HG02763 (cell line): Measurements from ENCODE around the gene SEMA4A.
"Not testable (repeated sequence)": the region's sequence is repeated elsewhere in the genome, so short reads cannot be mapped to it uniquely, and the experiment has no call there.

Experiments
- ATAC-seq: cut with Tn5 transposase; IDR thresholded peaks from one replicate; pipeline ENCODE4 v1.9.1; 2021; ENCODE audit warnings: mild to moderate bottlenecking, moderate library complexity; ENCODE audit not compliant: unreplicated experiment

The SEMA4A gene

DNA sequence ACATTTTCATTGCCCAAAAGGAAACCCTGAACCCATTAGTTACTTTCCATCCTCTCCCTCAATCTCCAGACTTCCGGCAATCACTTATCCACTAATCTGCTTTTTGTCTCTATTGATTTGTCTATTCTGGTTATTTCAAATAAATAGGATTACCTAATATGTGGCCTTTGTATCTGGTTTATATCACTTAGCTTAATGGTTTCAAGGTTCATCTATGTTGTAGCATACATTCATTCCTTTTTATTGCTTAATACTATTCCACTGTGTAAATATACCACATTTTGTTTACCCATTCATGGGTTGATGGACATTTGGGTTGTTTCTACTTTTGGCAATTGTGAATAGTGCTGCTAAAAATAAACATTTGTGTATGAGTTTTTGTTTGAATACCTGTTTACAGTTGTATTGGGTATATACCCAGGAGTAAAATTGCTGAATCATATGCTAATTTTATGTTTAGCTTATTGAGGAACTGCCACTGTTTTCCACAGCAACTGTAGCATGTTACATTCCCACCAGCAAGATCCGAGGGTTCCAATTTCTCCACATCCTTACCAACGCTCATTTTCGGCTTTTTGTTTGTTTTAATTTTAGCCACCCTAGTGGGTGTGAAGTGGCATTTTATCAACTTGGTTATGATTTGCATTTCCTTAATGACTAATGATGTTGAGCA lies 38.0 kb downstream of the SEMA4A start:
- no peak for ATAC-seq

DNA sequence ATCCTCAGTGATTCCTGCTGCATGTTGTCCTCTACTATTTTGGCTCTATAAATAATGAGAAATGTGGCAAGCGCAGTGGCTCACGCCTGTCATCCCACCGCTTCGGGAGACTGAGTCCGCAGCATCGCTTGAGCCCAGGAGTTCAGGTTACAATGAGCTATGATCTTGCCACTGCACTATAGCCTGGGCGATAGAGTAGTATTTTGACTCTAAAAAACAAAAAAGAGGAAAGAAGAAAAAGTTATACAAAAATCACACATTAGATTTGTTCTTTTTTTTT lies 39.8 kb downstream of the SEMA4A start:
- ATAC-seq, result no peak

DNA sequence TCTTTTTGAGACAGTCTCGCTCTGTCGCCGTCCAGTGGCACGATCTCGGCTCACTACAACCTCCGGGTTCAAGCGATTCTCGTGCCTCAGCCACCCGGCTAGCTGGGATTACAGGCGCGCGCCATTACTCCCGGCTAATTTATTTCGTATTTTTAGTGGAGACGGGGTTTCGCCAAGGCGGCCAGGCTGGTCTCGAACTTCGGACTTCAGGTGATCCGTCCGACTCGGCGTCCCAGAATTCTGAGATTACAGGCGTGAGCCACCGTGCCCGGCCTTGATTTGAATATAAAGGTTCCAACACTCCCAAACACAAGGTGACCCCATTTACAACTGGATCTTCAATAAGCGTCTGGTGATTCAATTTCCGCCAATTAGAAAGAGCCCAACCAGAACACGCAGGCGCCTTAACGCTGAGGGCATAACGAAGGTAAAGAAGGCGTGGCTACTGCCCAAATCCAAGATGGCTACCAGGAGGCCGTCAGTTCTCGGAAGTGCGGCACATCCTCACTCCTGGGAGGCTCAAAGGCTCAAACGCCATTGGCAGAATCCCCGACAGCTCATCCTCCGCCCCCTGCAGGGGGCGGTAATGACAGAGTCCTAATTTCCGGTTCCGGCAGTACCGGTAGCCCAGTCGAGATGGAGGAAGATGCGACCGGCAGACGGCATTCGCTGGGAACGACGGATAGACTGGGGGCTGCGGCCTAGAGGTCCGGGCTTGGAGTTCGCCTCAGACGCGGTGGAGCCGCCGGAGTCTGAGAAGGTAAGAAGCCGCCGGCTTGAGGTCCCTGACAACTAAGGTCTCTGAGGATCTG lies 40.3 kb downstream of the SEMA4A start, which contains the start of gene SLC25A44:
Gene SLC25A44 (plus strand): TSS at position 617 of the 812 bp plus-strand sequence. CDS start 5,744 bp downstream, outside the sequence.
- ATAC-seq, result peak; percentile 95

DNA sequence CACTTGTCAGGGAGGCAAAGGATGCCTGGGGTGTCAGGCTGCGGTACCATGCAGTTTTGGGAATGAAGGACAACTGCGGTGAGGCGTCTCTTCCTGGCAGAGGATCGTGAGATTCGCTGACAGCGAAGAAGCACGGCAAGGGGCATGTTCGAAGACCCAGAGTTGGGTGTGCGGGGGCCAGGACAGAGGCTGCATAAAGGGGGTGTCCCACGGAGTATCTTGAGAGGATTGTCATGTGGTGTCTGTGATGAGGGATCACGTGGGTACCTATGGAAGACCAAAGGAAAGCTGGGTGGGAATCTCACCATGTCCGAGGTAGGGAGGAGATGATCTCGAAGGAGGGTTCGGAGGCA lies 40.9 kb downstream of the SEMA4A start:
- ATAC-seq, result no peak

DNA sequence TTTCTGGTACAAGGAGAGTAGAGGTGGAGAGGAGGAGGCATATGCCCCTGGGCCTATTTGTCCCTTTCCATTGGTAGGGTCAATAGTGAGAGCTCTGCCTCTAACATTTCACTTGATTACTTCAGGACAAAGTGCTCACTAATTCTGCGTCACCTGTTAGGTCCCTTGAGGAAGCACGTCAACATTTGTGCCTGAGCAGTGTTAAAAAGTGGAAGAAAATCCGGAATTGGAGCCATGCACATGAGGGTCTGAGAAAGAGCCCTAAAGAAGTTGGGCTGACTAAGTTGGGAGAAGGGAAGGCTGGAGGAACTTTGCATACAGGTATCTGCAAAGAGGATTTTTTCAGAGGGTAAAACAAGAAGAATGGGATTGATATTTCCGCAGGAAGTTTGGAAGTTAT lies 42.5 kb downstream of the SEMA4A start:
- no peak for ATAC-seq

DNA sequence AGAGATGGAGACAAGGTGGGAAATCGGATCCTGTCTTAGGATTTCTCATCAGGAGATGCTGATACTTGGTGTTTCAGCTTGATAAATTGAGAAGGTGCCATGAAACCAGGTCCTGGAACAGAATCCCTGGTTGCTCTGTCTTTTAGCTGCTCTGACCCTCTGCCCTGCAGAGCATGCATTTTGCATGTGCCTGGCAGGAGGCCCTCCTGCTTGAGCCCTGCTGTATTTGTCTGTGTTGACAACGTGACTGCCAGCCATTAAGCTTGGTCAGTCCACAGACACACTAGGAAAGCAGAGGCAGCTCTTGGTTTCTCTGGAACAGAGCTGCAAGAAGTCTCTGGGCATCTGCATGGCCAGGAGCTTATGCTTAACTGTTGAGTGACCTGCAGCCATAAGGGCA lies 43.1 kb downstream of the SEMA4A start:
- no peak for ATAC-seq

DNA sequence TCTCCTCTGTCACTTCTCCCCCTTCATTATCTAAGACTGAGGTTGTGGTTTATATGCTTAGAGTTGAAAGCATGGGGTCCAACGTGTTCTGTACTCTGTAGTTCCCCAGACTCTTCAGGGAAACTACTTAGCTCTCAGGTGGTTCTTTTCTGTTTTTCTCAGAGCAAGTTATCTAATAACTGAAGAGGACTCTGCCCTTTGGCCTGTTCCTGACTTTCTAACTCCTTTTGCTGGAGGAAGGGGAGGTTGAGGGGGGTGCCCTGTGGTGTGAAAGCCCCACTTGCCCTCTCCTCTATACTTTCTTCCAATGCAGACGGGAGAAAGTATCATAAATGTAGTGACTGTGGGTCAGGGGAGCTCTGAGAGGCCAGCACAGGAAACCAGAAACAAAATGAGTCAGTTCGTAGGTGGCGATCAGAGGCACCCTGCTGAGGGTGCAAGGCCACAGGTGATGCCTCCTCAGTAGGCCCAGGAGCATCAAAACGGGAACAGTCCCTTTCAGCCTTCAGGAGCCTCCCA lies 45.5 kb downstream of the SEMA4A start:
- ATAC-seq, result no peak

DNA sequence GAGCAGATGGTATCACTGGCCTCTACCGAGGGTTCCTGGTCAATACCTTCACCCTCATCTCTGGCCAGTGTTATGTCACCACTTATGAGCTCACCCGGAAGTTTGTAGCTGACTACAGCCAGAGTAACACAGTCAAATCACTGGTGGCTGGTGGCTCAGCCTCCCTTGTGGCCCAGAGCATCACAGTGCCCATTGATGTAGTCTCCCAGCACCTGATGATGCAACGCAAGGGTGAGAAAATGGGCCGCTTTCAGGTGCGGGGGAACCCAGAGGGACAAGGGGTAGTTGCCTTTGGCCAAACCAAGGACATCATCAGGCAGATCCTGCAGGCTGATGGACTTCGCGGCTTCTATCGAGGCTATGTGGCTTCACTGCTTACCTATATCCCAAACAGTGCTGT lies 46.7 kb downstream of the SEMA4A start:
- no peak for ATAC-seq

DNA sequence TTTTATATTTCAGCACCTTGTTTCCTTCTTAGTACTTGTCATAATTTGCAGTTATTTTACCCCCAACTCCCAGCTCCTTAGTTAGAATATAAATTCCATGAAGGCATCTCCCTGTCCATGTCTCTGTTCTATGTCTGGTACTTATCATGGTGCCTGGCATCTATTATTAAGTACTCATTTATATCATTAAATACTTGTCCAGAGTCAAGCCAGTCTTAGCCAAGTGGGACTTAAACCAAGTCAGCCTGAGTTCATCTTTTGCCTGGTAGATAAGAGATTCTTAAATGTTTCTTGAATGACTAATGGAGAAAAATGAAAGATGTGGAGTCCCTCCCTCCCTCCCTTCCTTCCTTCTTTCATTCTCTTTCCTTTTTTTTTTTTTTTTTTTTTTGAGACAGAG lies 49.9 kb downstream of the SEMA4A start:
- ATAC-seq, result no peak

DNA sequence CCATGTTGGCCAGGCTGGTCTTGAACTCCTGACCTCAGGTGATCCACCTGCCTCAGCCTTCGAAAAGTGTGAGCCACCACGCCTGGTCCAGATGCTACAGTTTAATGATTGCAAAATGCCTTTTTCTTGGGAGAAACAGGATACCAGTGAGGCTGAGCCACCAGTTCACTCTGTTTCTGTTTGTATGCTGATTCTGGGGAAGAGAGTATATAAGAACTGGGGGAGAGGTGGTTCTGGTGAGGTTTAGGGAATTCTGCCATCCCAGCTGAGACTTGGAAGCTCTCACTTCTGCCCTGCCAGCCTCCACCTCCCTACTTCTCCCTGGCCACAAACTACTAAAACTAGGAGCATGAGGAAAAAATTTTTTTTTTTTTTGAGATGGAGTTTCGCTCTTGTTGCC lies 51.3 kb downstream of the SEMA4A start:
- no peak for ATAC-seq

DNA sequence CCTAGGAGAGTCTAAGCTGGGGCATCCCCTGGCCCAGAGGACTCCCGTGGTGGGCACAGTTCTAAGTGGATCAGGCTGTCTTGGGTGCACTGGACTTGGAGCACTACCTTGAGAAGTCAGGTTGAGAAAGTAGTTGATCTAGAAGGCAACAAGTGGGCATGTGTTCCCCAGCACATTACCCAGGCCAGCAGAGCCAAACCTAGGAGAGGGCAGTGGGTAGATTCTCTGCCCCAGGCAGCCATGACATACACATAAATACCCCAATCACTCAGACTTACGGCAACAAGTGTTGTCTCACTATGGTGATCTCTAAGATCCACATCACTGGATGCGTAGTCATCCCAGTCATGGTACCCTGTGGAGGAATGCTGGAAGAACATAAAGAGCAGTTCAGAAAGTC lies 57.9 kb downstream of the SEMA4A start:
- no peak for ATAC-seq

DNA sequence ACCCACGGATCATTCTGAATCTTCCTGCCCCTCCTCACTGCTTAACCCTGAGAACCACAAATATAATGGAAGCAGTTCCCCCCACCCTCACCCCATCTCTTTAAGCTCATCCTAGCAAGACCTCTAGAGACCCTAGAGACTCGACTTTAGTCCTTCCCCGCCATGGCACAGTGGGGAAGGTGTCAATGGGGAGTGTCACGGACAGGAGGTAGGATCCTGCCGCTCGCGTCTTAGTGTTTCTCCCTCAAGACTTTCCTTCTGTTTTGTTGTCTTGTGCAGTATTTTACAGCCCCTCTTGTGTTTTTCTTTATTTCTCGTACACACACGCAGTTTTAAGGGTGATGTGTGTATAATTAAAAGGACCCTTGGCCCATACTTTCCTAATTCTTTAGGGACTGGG lies 58.7 kb downstream of the SEMA4A start:
- ATAC-seq, result no peak

DNA sequence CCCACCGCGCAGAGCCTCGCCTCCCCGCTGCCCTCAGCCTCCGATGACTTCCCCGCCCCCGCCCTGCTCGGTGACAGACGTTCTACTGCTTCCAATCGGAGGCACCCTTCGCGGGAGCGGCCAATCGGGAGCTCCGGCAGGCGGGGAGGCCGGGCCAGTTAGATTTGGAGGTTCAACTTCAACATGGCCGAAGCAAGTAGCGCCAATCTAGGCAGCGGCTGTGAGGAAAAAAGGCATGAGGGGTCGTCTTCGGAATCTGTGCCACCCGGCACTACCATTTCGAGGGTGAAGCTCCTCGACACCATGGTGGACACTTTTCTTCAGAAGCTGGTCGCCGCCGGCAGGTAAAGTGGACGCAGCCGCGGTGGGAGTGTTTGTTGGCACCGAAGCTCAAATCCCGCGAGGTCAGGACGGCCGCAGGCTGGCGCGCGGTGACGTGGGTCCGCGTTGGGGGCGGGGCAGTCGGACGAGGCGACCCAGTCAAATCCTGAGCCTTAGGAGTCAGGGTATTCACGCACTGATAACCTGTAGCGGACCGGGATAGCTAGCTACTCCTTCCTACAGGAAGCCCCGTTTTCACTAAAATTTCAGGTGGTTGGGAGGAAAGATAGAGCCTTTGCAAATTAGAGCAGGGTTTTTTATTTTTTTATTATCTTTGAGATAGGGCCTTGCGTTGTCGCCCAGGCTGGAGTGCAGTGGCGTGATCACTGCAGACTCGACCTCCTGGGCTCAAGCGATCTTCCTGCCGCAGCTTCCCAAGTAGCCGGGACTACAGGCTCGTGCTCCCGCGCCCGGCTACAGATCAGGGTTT lies 59.7 kb downstream of the SEMA4A start, which contains the start of gene PMF1:
Gene PMF1 (plus strand): TSS at position 175 of the 811 bp plus-strand sequence. CDS start 9 bp downstream, at position 184.
- peak; percentile 90 for ATAC-seq

DNA sequence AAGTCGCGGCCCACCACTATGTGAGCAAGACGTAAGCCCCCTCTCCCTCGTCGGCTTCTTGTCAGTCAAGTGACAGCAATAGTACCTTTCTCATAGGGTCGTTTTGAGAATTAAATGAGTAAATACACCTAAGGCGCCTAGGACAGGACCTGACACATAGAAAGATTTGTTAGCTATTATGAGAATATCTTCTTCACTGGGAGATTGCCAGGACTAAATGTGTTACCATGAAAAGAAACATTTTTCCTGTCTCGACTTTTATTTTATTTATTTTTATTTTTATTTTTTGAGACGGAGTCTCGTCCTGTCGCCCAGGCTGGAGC lies 60.2 kb downstream of the SEMA4A start:
- ATAC-seq, result no peak

DNA sequence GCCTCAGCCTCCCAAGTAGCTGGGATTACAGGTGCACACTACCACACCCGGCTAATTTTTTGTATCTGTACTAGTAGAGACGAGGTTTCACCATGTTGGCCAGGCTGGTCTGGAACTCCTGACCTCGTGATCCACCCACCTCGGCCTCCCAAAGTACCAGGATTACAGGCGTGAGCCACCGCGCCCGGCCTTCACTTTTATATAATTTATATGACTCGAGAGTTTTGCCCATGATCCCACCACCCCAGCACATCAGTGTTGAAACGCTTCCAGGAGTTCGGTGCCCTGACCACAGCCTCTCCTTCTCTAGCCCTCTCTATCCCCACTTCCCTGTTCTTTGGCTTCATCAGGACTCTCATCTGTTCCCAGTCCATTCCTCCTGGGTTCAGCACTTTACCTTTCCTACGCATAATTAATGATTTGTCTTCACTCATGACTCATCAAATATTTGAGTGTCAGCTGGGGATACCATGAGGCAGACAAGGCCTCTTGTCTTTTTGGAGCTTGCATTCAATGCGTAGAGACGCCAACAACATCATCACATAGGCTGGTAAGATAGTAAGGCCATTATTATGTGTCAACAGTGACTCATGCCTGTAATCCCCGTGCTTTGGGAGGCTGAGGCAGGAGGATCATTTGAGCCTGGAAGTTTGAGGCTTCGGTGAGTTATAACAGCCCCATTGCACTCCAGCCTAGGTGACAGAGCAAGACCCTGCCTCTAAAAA lies 60.8 kb downstream of the SEMA4A start:
- no peak for ATAC-seq

DNA sequence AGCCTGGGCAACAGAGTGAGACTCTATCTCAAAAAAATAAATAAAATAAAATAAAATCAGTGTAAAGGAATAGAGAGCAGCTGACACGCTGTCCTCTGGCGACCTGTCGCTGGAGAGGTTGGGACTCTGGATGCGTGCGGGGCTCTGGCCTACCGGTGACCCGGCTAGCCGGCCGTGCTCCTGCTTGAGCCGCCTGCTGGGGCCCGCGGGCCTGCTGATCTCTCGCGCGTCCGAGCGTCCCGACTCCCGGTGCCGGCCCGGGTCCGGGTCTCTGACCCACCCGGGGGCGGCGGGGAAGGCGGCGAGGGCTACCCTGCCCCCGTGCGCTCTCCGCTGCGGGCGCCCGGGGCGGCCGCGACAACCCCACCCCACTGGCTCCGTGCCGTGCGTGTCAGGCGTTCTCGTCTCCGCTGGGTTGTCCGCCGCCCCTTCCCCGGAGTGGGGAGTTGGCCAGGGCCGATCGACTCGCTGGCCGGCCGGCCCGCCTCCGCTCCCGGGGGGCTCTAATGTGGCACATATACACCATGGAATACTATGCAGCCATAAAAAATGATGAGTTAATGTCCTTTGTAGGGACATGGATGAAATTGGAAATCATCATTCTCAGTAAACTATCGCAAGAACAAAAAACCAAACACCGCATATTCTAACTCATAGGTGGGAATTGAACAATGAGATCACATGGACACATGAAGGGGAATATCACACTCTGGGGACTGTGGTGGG lies 63.1 kb downstream of the SEMA4A start:
- not testable (repeated sequence) for ATAC-seq

DNA sequence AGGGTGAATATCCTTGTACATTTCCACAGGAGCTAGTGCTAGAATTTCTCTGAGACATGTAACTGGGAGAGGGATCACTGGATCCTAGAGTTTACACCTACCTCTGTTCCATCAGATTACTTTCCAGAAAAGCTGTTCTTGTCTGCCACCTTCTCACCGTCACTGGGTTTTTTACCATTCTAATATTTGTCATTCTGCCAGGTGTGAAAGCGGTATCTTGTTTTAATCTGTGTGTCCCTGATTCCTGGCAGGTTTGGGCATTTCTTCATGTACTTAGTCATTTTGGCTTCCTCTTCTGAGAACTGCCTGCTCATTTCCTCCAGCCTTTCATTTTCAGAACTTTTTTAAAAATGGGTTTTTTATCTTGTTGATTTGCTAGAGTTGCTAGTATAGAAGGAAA lies 64.5 kb downstream of the SEMA4A start:
- no peak for ATAC-seq

DNA sequence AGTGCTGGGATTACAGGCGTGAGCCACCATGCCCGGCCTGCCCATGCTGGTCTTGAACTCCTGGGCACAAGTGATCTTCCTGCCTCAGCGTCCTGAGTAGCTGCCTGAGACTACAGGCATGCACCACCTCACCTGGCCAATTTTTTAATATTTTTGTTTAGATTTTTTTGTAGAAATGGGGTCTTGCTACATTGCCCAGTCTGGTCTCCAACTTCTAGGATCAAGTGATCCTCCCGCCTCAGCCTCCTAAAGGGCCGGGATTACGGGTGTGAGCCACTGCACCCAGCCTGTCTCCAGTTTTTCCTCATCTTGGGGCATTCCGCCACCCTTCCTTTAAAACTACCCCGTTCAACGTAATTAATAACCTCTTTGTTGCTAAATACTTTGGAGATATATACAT lies 66.8 kb downstream of the SEMA4A start:
- no peak for ATAC-seq

DNA sequence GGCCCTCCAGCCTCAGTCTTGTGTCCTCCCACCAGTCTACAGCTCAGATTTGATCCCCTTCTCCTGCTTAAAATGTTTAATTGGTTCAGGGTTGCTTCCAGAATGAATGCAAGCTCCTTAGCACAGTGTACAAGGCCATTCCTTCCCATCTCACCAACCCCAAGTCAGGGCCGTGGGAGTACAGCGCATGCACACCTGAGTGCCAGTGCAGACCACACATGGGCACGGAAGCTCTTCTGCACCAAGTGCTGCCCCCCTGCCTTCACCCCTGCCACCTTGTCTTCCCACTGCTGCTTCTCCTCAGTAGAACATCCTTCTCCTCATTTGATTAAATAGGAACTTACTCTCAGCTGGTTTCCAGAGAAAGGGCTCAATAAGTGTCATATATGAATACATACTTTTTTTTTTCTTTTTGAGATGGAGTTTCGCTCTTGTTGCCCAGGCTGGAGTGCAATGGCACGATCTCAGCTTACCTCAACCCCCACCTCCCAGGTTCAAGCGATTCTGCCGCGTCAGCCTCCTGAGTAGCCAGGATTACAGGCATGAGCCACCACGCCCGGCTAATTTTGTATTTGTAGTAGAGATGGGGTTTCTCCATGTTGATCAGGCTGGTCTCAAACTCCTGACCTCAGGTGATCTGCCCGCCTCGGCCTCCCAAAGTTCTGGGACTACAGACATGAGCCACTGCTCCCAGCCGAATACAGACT lies 68.8 kb downstream of the SEMA4A start:
- no peak for ATAC-seq

DNA sequence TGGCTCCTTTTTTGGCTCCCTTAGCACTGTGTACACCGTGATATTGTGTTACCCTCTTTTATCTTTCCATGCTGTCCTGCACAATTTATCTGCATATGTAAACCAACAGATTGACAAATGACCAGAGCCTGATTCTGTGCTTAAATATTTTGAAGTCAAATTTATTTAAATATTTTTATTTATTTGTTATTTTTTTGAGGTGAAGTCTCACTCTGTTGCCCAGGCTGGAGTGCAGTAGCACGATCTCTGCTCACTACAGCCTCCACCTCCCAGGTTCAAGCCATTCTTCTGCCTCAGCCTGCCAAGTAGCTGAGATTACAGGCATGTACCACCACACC lies 72.3 kb downstream of the SEMA4A start:
- ATAC-seq, result peak; percentile 4
